Right ventricle myocardium inferior (tissue), 1 donor: ENCODE data around the gene HIVEP3. TPM values are rescaled to one million over a fixed set of nuclear protein-coding genes. Genes with fewer than 3 reads are reported as not detected.
"Not testable (repeated sequence)": the region's sequence is repeated elsewhere in the genome, so short reads cannot be mapped to it uniquely, and the experiment has no call there.

Source experiments
- ATAC-seq: fragments of 200-7000 bp; cut with Tn5 transposase; one replicate; pipeline ENCODE4 v1.9.1; 2020; ENCODE audit warnings: mild to moderate bottlenecking, moderate library complexity
- DNase-seq: peaks from one replicate; pipeline ENCODE4 v3.0.0; 2021; ENCODE audit errors: missing footprints
- intact Hi-C: fragments of 100-400 bp; cut with DNase I; formaldehyde crosslinking; loops from one replicate; pipeline ENCODE4 v1.11.0; 2022
- long read RNA-seq: library from polyadenylated mRNA; unstranded; transcript quantifications from one replicate; pipeline ENCODE4 v2.0.0, GENCODE V29; 2021
- total RNA-seq: library from RNA; stranded (reverse); fragmentation: NEBNext Ultra II Directional; extraction: Animal tissue kit (Norgen Biotek cat#: 25700); gene quantifications from one replicate; pipeline ENCODE4 v1.2.1, GENCODE V29; 2021
- donor health status: DM: no; HTN: yes; CAD: no; lungs with severe emphysema.

The HIVEP3 gene
- total RNA-seq, result 6.5 TPM
- long read RNA-seq, partial matches to known transcripts, result 0 of 4 reads
- long read RNA-seq, other reads (novel, unspliced or antisense), result 3 of 4 reads

DNA sequence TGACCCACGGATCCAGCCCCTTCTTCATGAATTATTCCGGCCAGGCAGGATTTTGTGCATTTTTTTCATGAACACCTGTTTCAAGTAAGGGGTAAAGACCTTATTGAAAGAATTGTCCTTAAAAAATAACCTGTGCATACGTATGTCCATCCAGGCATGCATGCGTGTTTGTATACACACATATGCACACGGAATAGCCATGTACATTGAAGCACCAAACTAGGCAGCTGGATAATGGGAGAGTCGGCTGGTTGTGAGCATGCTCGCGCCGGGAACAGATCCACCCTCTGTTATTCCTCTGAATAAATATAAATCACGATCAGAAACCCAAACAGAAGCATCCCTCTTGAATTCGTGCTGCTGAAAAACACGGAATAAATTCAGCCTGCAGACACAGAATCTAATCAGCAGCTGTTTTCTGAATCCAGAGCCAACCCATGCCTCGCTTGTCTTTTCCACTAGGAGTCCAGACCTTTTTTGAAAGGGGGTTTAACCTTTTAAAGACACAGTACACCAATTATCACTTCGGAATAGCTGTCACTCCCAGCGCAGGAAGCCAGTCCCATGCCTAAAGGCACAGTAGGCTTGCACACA, at the start of gene HIVEP3:
TSS of gene HIVEP3 (minus strand) at position 473 of the 594 bp plus-strand sequence.
- ATAC-seq, result peak; percentile 26
- no peak for DNase-seq
- intact Hi-C loops, result loop anchor here (5.0 kb wide), 4 partner anchors 41 to 119 kb away; no protein-coding TSS in a partner anchor

DNA sequence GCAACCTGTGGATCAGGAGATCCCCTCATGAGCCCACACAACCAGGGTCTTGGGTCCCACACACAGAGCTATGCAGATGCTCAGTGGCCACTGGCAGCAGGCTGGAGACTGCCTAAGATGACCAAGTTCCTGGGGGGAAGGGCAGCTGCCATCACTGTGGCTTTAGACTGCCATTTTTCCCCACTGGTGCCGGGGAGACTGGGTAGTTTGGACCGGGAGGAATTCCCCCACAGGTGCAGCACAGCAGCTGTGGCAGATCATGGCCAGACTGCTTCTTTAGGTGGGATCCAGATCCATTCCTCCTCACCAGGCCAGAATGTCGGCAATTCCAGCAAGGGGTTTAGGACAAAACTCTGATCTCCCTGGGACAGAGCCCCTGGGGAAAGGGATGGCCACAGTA, 45.7 kb upstream of the HIVEP3 start:
- intact Hi-C loops, result no loop called here
- no peak for DNase-seq
- no peak for ATAC-seq

DNA sequence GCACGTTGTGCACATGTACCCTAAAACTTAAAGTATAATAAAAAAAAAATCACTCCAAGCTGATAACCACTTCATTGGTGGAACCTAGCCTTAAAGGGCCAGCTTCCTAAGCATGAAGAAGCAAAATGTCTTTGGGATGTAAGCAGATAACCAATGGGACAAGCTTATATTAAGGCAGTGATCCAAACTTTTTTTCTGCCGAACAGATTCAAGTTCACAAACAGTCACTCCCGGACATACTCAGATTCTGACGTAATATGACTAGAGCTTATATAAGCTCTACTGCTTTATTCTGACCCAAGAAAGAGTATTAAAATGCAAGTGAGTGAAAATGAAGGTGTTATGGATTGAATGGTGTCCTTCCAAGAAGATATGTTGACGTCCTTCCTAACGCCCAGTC, 44.9 kb upstream of the HIVEP3 start:
- ATAC-seq (no peak), DNase-seq (no peak)
- intact Hi-C loops, result no loop called here

DNA sequence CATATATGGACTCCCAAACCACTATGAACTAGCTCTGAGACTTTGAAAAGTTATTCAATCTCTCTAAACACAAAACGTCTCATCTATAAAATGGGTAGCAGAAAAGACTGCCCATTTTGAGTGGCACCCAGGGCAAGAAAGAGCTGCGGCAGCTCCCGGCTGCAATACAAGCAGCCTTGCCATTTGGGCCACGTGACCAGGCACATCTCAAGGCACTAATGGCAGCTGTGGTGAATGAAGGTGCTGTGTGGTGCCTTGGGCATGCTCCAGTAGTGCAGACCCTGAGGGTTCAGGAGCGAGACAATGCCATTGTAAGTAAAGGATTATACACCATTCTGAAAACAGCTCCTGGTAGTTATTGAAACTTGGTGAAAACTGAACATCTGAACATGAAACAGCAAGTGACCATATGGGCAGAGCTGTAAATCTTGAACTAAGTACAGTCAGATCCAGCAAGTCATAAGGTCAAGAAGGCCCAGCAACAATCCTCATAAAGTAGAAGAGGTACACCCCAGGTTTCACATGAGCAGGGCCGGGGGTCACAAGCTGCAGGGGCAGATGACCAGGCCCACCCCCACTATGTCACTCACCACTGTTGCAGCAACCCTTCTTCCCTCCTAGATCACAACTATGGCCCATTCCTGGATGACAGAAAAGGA, 39.4 kb upstream of the HIVEP3 start:
- intact Hi-C loops, result no loop called here
- no peak for ATAC-seq
- DNase-seq, result no peak

DNA sequence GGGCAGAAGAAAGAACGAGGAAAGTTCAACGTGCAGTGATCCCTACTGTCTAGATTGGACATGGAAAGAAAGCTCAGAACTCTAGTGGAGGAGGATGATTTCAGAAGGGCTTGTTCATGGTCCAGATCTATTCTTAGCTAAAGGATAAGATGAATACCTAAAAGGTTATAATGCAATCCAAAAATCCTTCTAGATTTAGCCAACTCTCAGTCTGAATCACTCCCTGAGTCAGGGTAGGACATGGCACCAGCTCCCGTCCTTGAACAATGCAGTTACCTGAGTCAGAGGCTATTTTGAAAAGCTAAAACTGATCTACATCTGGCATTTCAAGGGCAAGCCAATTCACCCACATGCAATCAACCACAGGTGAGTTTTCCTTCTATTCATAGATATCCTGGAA, 38.8 kb upstream of the HIVEP3 start:
- intact Hi-C loops, result no loop called here
- ATAC-seq (peak; percentile 61), DNase-seq (no peak)

DNA sequence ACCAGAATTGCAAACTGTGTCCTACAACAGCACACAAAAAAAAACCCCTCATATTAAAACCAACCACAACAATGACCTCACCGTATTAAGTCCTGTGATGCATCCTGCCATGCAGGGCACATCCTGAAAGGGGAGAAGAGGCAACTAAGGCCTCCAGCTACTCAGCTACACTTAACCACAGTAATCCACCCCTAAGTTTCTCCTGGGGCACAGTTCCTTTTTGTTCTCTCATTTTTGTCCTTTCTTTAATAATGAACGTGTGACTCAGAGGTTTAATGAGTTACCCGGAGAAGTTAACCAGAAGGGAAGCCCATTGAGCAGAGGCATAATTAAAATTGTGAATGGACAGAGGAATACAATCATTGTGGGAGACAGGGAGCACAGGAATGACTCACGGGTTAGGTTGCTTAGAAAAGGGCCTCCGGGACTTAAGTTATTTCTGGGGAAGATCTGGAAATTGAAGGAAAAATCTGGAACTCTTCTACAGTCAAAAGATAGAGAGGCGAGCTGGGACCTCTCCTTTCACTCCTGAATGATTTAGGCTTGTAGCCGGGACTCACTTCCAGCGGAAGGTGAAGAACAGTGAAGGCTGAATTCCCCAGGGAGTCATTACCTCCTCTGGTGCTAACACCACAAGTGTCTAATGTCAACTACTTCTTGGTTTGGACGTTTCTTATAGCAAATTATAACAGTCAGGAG, 36.9 kb upstream of the HIVEP3 start:
- DNase-seq (no peak), ATAC-seq (no peak)
- intact Hi-C loops, result no loop called here

DNA sequence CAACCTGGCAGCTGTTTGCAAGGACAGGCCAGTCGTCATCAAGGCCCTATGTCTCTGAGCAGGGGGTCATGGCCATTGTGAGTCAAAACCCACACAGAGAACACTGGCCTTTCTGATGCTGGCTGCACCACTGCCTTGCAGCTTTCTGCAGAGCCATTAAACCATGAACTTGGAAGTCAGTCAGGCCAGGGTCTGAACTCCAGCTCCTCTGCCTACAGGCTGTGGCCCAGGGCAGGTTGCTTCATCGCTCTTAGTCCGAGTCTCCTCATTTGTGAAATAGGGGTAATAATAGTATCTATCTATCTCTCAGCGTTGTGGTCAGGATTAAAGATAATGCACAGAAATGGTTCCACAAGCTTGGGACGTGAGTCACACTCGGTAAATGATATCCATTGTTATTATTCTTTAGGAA, 35.8 kb upstream of the HIVEP3 start:
- DNase-seq, result no peak
- intact Hi-C loops, result no loop called here
- no peak for ATAC-seq

DNA sequence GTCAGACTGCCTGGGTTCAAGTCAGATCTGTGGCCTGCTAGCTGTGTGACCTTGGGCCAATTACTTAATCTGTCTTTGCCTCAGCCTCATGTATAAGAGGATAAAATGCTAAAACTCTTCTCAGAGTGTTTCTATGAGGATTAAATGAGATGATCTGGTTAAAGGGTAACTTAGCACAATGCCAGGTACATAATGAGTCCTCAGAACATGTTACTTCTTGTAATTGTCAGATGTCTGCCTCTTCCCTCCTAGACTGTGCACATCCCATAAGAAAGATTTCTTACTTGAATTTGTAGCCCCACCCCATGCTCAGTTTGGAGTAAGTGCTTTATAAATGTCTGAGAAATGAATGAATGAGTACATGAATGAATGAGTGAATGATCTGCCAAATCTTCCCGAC, 34.6 kb upstream of the HIVEP3 start:
- DNase-seq, result no peak
- intact Hi-C loops, result no loop called here
- ATAC-seq, result no peak

DNA sequence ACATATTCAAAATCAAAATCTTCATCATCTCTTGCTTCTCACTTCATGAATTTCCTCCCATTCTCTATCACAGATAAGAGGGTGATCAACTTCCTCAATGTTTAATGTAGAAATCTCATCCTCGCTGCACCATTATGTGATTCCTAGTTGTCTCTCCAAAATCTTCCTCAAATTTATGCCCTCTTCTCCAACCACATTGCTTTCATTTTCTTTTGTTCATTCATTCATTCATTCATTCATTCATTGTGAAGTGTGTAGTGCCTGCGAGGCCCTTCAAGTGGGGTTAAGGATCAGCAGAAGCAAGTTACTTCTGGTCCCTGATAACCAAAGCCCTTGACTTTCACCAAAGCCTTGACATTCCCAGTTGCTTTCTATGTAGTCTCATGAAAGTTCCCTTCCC, 33.5 kb upstream of the HIVEP3 start:
- intact Hi-C loops, result no loop called here
- ATAC-seq (no peak), DNase-seq (no peak)

DNA sequence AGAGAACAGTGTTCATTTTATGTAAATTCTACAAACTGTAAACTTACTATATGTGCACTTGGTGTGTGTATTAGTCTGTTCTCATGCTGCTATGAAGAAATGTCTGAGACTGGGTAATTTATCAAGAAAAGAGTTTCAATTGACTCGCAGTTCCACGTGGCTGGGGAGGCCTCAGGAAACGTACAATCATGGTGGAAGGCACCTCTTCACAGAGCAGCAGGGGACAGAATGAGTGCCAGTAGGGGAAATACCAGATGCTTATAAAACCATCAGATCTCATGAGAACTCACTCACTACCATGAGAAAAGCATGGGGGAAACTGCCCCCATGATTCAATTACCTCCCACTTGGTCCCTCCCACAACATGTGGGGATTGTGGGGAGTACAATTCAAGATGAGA, 32.8 kb upstream of the HIVEP3 start:
- intact Hi-C loops, DNase-seq, ATAC-seq: not testable (repeated sequence)

DNA sequence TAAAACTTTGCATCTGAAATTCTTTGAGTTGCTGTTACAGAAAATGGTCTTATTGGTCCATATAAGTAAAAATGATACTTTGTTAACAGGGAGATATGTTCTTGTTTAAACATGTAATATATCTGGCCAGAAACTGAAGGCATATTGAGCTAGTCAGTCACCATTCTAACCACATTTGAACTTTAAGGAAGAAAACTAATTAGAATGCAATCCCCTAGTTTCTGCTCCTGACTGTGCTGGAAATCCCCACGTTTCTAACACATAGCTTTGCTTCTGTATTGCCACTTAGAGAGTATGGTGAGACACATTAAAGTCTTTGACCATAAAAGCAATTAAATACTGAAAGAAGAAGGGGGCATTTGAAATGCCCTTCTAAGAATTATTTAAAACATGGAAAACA, 32.1 kb upstream of the HIVEP3 start:
- intact Hi-C loops, result no loop called here
- DNase-seq (no peak), ATAC-seq (no peak)

DNA sequence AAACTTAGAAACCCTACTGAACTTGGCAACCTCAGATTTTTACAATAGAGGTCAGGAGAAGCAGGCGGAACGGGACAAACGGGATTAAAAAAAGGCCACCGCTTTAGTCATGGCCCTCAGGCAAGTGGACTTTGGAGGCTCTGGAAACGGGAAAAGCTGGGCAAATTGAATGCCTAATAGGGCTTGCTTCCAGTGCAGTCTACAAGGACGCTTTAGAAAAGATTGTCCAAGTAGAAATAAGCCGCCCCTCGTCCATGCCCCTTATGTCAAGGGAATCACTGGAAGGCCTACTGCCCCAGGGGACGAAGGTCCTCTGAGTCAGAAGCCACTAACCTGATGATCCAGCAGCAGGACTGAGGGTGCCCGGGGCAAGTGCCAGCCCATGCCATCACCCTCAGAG, 27.2 kb upstream of the HIVEP3 start:
- ATAC-seq, intact Hi-C loops, DNase-seq: not testable (repeated sequence)

DNA sequence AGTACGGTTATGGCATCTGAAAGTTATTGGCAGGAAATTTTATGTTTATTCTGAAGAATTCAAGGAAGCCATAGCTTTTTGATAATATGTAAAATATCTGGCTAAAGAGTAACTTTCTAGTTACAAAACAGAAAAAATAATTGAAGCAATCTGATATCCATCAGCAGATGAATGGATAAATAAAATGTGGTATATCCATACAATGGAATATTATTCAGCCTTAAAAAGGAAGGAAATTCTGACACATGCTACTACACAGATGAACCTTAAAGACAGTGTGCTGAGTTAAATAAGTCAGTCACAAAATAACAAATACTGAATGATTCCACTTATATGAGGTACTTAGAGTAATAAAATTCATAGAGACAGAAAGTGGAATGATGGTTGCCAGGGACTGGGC, 25.0 kb upstream of the HIVEP3 start:
- ATAC-seq, result no peak
- intact Hi-C loops, result no loop called here

DNA sequence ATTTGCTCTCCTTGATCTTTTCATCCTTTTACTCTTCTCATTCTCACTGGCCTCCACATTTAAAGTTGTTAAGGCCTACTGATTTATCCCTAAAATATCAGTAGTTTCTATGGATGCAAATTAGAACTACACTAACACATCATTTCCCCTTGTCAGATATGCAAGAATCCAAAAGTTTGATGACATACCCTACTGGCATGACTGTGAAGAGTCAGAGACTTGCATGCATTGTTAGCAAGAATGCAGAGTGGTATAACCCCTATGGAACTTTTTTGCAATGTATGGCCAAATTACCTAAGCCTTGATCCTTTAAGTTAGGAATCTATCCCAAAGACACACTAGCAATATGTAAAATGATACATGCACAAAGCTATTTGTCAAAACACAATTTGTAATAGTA, 23.6 kb upstream of the HIVEP3 start:
- DNase-seq (no peak), ATAC-seq (no peak)
- intact Hi-C loops, result no loop called here

More for the DNA sequence above, 25.0 kb upstream of the HIVEP3 start:
- DNase-seq, result no peak

DNA sequence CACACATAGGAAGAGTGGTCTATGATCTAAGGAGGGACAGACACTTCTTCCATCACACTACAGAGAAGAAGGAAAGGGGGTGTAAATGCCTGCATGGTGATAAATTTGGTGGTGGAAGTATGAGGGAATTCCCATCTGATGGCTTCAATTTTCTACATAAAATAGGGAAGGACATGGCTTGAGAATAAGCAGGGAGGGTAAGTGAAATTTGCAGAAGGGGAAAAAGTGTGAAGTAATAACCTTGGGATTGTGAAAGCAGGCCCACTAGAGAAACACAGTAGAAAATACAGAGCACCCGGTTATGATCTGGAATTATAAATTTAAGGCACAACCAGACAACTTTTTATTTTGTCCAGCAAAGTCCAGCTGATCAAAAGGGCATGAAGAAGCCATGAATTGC, 22.7 kb upstream of the HIVEP3 start:
- ATAC-seq (no peak), DNase-seq (no peak)
- intact Hi-C loops, result no loop called here

DNA sequence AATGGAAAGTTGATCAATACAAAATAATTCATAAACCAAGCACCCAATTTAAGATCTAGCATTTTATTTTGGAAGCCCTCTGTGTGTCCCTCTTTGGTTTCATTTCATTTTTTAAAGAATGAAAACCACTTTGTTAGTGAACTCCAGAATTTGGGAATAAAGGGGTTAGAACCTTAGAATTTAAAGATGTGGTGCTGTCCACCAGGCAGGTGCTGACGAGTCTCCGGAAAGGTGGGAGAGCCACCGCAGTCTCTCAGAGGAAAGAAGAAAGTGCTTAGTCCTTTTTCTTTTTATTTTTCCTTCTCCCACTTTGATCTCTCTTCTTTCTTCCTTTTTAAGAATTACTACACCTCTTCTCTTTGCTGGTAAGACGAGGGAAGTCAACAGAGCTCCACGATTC, 20.5 kb upstream of the HIVEP3 start:
- ATAC-seq (no peak), DNase-seq (no peak)
- intact Hi-C loops, result no loop called here

DNA sequence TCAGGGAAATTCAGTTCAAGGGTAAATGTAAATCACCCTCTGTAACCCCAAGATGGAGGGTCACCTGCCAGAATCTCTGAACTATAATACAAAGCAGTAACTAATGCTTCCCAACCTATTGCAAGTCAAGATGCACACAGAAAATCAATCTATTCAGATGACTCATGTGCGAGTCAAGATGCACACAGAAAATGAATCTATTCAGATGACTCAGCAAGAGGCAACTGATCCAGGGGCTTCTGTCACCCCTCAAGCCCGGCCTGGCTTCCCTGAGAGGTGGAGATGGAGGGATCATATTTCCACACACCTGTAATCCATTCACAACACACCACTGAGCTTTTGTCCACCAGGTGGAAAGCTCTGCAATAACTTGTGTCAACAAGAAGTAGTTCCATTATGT, 17.4 kb upstream of the HIVEP3 start:
- DNase-seq, result no peak
- no peak for ATAC-seq
- intact Hi-C loops, result no loop called here

DNA sequence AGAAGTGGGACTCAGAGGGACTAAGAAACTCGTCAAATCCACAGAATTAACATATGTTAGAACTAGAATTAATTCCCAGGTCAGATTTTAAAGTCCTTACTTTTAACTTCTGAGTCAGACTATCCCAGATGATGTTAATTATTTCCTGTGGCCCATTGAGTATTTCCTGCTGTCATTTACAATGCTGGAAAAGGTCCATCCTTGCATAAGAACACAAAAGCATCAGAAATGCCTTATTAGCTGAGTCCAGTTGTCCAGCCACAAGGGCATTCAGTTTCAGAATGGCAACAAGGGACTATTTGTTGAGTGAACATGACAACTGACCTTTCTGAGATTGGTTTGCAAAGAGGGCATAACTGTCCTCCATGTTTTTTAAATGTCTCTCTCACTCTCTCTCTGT, 16.5 kb upstream of the HIVEP3 start:
- no peak for ATAC-seq
- intact Hi-C loops, result no loop called here
- DNase-seq, result no peak

DNA sequence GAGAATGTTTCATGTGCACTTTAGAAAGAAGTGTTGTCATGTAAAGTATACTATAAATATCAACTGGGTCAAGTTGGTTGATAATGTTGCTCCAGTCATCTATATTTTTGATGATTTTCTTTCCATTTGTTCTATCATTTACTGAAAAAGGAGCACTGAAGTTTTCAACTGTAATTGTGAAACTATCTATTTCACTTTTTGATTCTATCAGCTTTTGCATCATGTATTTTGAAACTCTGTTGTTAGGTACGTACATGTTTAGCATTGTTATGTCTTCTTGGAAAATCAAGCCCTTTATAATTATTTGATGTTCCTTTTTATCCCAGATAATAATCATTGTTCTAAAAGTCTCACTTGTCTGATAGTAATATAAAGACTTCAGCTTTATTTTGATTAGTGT, 14.4 kb upstream of the HIVEP3 start:
- DNase-seq (no peak), ATAC-seq (no peak)
- intact Hi-C loops, result no loop called here

DNA sequence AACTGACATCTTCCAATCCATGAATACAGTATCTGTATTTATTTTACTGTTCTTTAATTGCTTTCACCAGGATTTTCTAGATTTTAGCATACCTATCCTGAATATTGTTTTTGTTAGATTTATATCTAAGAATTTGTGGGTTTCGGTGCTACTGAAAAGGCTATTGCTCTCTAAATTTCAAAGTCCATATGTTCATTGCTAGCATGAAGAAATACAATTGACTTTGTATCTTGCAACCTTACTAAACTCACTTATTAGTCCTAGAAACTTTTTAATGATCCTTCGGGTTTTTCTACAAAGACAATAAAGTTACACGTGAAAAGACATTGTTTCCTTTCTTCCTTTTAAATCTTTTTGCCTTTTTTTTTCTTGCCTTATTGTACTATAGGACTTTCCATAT, 12.9 kb upstream of the HIVEP3 start:
- ATAC-seq, result no peak
- DNase-seq, result no peak
- intact Hi-C loops, result no loop called here
